Transverse colon (tissue), 4 donors: ENCODE measurements around the gene PRTG. TPM values are rescaled to one million over a fixed set of nuclear protein-coding genes. Genes with fewer than 3 reads are reported as not detected.

Source experiments
- DNase-seq: peaks from one replicate; pipeline ENCODE4 v3.0.0-alpha.2; 2019
- H3K27ac ChIP-seq, 4 donors: fragments of 200-600 bp; sonication (generic); 2 replicates each; pipeline ENCODE4 v1.5.1; 2016 to 2018; ENCODE audit warnings: inconsistent platforms in 4 of 4
- H3K27me3 ChIP-seq: fragments of 200-600 bp; sonication (generic); 2 replicates; pipeline ENCODE4 v1.5.1; 2017; ENCODE audit warnings: inconsistent platforms
- H3K36me3 ChIP-seq, 4 donors: fragments of 200-600 bp; sonication (generic); 2 replicates each; pipeline ENCODE4 v1.5.1; 2017 to 2019; ENCODE audit warnings: inconsistent platforms in 4 of 4
- H3K4me1 ChIP-seq, 4 donors: fragments of 200-600 bp; sonication (generic); 2 replicates each; pipeline ENCODE4 v1.5.1; 2017 to 2020; ENCODE audit warnings: inconsistent platforms in 4 of 4
- H3K4me3 ChIP-seq, 4 donors: fragments of 200-600 bp; sonication (generic); 1 replicate in 1 of 4; 2 replicates in 3 of 4; pipeline versions ENCODE4 v1.5.1 to v1.6.1; 2017 to 2019; ENCODE audit warnings: inconsistent platforms in 4 of 4
- H3K9me3 ChIP-seq, 2 donors: fragments of 200-600 bp; sonication (generic); 2 replicates each; pipeline ENCODE4 v1.5.1; 2017 to 2019; ENCODE audit warnings: inconsistent platforms in 2 of 2
- CTCF ChIP-seq, 5 experiments: fragments of 200-600 bp in 3 of 5; fragments of 450-650 bp in 2 of 5; sonication (generic) in 3 of 5; IDR thresholded peaks; 1 replicate in 2 of 5; 2 replicates in 3 of 5; pipeline ENCODE4 v1.5.1; 2016 to 2017; ENCODE audit warnings: antibody characterized with exemption in 5 of 5, inconsistent platforms in 3 of 5, mild to moderate bottlenecking in 2 of 5, moderate library complexity in 1 of 5
- EP300 ChIP-seq: sonication (generic); formaldehyde crosslinking; IDR thresholded peaks from one replicate; pipeline ENCODE4 v1.6.1; 2017; ENCODE audit warnings: antibody characterized with exemption, low read depth
- POLR2A ChIP-seq: fragments of 450-650 bp; IDR thresholded peaks from one replicate; pipeline ENCODE4 v1.6.1; 2016; ENCODE audit warnings: antibody characterized with exemption, mild to moderate bottlenecking, moderate library complexity
- POLR2AphosphoS5 ChIP-seq, 3 donors: sonication (generic); formaldehyde crosslinking; IDR thresholded peaks; one replicate each; pipeline ENCODE4 v1.6.1; 2016; ENCODE audit warnings: antibody characterized with exemption in 3 of 3
- WGBS, 2 donors: methylation state at CpG; one replicate each; pipeline ENCODE4 v1.1.5; 2018; ENCODE audit warnings: low coverage in 1 of 2; 5-methylcytosine and 5-hydroxymethylcytosine counted together
- in situ Hi-C, 4 donors: fragments of 200-750 bp; cut with MboI; loops; one replicate each; pipeline versions ENCODE4 v1.15.0 to v1.15.1; 2017; ENCODE audit warnings: low sequenced_read_pairs in 3 of 4, low pct_ligation_motif_present in 1 of 4, low pct_unique_long_range_greater_than_20kb in 1 of 4
- intact Hi-C: fragments of 100-400 bp; cut with DNase I; formaldehyde crosslinking; loops from one replicate; pipeline ENCODE4 v1.15.1; 2023; ENCODE audit warnings: low total_unique reads
- total RNA-seq, 4 donors: library from RNA; depleted of rRNA; stranded (reverse); fragments of >200 nt; gene quantifications; one replicate each; pipeline ENCODE4 v1.1.0, GENCODE V29; 2016

Gene PRTG
- total RNA-seq, 4 donors from 2014 or later, result 0.20 to 0.75 (median 0.66) TPM

DNA sequence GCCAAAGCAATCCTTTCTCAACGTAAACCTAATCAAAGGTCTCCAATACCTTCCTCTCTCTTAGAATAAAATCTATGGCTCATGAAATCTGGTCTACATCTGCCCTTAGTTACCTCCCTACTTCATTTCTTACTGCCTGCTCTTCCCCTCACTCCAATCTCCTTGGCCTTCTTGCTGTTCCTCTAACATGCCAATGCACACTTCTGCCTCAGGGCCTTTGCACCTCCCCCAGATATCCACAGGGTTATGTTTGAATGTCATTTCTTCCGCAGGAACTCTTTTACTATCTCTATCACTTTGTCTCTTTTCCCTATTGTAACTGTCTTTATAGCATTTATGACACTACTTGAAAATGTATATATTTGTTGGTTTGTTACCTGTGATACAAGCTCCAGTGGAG lies 110.5 kb downstream of the PRTG start:
- DNase-seq, result no peak
- Histone ChIP-seq H3K27ac (no peak overlapping the region), H3K4me1 (no peaks in the 10 kb centered on the region), H3K36me3 (no peaks in the 10 kb centered on the region), H3K27me3 (no peaks in the 10 kb centered on the region), H3K9me3 (no peaks in the 10 kb centered on the region), H3K4me3 (no peak overlapping the region)
- no peak for TF ChIP-seq CTCF (IDR thresholded peaks at IDR 0.05)
- no peak for TF ChIP-seq POLR2A
- TF ChIP-seq POLR2AphosphoS5 (IDR thresholded peaks at IDR 0.05), result no peak
- TF ChIP-seq EP300, result no peak
- 88 to 91% methylated on average over 2 of the region's 2 CpGs for WGBS, 2 donors
- in situ Hi-C loops (loop anchor here in 1 of 4 donors (10.0 kb wide), 1 partner anchor 108 kb away; no protein-coding TSS in a partner anchor), intact Hi-C loops (no loop called here)

DNA sequence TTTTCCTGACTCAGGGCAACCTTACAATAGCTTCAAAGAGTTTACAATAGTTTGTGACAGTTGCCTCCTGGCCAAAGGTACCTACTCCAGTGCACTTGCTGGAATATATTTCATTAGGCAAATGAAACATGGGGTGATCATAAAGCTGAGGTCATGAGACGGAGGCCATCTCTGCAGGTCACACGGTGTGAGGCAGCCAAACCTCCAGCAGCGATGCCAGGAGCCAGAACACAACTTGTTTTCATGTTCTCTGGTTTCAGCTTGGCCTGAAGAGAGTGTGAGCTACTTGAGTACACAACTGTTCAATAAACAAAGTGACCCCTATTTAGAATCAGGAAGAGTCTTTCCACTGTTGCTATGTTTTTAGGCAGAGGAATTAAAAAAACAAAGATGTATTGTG lies 112.1 kb downstream of the PRTG start:
- no peaks in the 10 kb centered on the region for H3K36me3 ChIP-seq
- no peaks in the 10 kb centered on the region for H3K4me1 ChIP-seq
- H3K27me3 ChIP-seq, result no peaks in the 10 kb centered on the region
- intact Hi-C loops, result no loop called here
- no peak for DNase-seq
- TF ChIP-seq CTCF (IDR thresholded peaks at IDR 0.05) (no peak), POLR2AphosphoS5 (IDR thresholded peaks at IDR 0.05) (no peak), EP300 (no peak), POLR2A (no peak)
- 60 to 65% methylated on average over 2 to 3 of the region's 3 CpGs for WGBS, 2 donors
- no peak overlapping the region for H3K27ac ChIP-seq
- H3K9me3 ChIP-seq, result no peaks in the 10 kb centered on the region
- in situ Hi-C loops, result loop anchor here in 1 of 4 donors (10.0 kb wide), 1 partner anchor 106 kb away; no protein-coding TSS in a partner anchor
- H3K4me3 ChIP-seq, result no peak overlapping the region

DNA sequence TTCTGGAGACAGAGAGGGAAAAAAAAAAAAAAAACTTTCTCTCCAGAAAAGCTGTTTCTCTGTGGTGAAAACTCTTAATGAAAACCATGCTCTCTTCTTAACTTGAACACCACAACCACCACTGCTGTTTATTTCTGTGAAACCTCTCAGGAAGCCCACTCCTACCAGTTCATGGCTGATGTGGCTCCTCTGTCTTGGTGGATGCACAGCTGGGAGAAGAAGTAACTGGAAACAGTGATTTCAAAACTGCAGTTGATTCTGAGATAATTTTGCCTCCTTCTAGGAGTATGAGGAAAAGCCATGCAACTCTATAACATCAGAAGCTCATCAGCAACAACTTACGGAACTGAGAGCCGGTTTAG lies 114.6 kb downstream of the PRTG start:
- DNase-seq, result no peak
- intact Hi-C loops (no loop called here), in situ Hi-C loops (no loop called here)
- TF ChIP-seq EP300 (no peak), CTCF (IDR thresholded peaks at IDR 0.05) (no peak), POLR2AphosphoS5 (IDR thresholded peaks at IDR 0.05) (no peak), POLR2A (no peak)
- Histone ChIP-seq H3K36me3 (no peaks in the 10 kb centered on the region), H3K4me1 (no peaks in the 10 kb centered on the region), H3K27ac (no peak overlapping the region), H3K9me3 (no peaks in the 10 kb centered on the region), H3K27me3 (no peaks in the 10 kb centered on the region), H3K4me3 (no peak overlapping the region)
- WGBS, 2 donors, result 93 to 100% methylated on average over 2 of the region's 2 CpGs

GRCh38 chr15:55627730-55628368 lies 115.1 kb downstream of the PRTG start:
- Histone ChIP-seq H3K4me3 (no peak overlapping the region), H3K27me3 (no peaks in the 10 kb centered on the region), H3K36me3 (no peaks in the 10 kb centered on the region), H3K27ac (no peak overlapping the region), H3K9me3 (no peaks in the 10 kb centered on the region), H3K4me1 (no peaks in the 10 kb centered on the region)
- 61 to 66% methylated on average over 5 to 7 of the region's 7 CpGs for WGBS, 2 donors
- DNase-seq, result no peak
- in situ Hi-C loops, result no loop called here
- TF ChIP-seq EP300, result no peak
- TF ChIP-seq POLR2AphosphoS5 (IDR thresholded peaks at IDR 0.05), result no peak
- no peak for TF ChIP-seq POLR2A
- TF ChIP-seq CTCF (IDR thresholded peaks at IDR 0.05), result no peak
- intact Hi-C loops, result no loop called here
